ENCODE data around the gene MTREX.

Gene MTREX

DNA sequence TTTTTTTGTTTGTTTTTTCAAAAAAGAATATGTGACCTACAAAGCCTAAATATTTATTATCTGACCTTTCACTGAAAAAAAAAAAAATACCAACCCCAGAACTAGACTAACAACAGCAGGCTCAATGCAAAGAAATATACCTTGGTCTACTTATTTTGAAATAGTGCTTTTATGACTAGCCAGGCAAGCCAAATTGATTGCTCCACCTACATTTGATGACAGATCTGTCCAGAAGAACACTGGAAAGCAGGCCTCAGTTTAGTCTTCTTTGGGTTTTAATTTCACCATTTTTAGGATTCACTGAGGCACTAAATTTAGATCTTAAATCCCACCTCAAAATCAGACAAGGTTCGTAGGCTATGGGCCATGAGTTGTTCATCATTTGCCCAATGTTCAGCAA, 129.7 kb downstream of the MTREX start:
- DNase-seq = no peak

GRCh38 chr5:55437859-55438206, 130.0 kb downstream of the MTREX start:
- DNase-seq = no peak

DNA sequence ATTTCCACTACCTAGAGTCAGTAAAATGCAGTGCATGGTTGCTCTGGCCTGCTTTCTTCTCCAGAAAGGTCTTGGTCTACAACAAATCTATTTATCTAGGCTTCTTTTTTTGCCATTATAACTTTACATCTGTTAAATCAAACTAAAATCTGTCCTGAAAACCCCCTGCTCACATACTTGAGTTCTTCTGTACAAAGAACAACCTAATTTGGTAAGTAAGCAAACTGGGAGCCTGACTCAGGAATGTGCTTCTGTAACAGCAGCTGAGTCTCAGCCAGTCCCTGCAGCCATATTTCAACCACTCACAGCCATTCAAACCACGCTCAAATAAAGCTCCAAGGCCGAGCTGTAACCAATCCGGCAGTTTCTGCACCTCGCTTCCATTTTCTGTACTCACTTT, 131.2 kb downstream of the MTREX start:
- no peak for DNase-seq

- DNase-seq = no peak
Observed at GRCh38 chr5:55440188-55440646, 132.4 kb downstream of the MTREX start.

GRCh38 chr5:55441107-55441771, 133.4 kb downstream of the MTREX start:
- no peak for DNase-seq

DNA sequence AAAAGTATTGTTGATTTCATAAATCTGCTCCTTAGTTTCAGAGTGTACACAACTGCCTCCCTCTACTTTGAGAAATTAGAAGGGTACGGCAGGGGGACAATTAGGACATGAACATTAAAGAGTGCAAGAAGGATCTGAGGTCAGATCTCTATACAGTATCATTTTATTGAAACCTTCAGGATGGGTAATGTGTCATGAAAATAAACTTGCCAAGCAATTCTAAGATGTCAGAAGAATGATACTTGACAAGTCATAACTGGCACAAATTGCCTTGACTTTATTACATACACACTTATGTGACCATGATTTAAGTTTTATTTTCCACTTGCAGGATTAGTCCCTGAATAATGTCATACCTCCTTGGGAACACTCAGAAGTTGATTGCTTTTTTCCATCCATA, 134.2 kb downstream of the MTREX start:
- DNase-seq = no peak

- DNase-seq = no peak
Observed at GRCh38 chr5:55445791-55446190, 138.0 kb downstream of the MTREX start.

DNA sequence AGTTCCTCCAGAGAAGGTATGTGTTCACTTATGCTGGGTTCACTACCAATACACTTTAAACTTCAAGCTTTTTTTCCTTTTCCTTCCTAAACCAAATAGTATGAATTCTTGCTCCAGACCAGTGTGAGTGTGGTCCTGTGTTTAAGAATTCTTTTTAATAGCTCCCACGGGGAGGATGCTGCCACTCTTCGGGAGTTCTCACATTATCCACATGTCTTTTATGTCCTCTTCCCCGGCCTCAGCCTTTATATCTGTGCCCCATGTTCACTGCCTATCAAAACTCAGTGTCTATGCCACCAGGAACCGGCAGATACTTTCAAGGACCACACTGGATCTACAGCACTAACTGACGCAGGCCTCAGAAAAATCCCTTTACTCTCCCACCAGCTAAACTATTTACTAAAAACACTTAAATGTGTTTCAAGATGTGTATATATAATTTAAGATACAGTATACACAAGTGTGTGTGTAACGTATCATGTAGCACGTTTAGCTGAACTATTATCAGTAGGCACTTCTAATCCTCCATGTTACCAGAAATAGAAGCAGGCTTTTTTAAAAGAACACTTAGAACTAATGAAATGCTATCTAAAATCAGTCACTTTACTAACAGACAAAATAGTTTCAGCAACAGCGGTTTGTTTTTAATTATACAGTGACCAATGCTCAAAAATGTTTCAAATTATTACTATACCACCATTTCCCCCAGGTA, 139.0 kb downstream of the MTREX start:
- no peak for DNase-seq

GRCh38 chr5:55450050-55450765, 142.4 kb downstream of the MTREX start:
- no peak for DNase-seq

- no peak for DNase-seq
Observed at GRCh38 chr5:55451976-55452375, 144.2 kb downstream of the MTREX start.

- no peak for DNase-seq
Observed at GRCh38 chr5:55453211-55453610, 145.4 kb downstream of the MTREX start.

DNA sequence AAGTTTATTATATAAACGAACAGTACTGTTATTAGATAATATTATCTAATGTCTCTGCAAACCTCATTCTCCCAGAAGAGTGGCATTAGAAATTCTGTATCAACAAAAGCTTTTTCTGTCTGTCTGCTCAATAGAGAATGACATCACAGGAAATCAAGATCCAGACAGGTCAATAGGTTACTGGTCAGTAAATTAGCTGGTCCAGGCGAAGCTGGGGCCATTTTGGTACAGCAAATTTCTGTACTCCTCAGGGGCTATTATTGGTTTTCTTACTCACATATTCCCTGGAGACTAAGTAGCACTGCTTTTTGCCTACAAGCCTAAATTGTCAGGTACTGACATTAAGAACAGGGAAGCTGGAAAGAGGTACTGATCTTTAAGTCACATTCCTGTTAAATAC, 146.5 kb downstream of the MTREX start:
- no peak for DNase-seq

DNA sequence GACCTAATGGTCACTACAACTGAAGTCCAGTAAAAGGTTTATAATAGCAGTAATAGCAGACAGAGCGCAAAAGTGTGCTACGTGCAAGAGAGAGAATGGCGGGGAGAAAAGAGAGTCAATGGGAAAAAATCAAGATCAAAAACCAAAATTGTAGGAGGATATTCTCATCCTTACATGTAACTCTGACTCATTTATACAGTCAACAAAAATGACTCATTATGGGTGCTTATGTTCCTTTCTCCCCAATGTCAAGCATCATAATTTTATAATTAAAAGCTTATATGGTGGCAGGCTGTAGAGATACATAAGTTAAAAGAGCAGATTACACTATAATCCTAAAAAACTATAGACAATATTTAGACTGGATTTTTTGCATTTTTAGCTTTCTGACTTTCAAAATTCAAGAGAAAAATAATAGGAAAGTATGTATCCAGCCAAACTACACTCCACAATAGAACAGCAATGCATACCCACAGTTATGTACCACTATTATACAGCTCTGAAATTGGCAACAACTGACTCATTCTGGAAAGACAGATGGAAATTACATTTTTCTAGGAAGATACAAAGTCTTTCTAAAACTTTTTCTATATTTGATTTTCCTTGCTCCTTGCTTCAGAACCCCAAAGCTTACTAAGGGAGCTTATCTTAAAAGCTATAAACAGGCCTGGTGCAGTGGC, 148.6 kb downstream of the MTREX start:
- DNase-seq = no peak

- no peak for DNase-seq
Observed at GRCh38 chr5:55459572-55459971, 151.8 kb downstream of the MTREX start.

DNA sequence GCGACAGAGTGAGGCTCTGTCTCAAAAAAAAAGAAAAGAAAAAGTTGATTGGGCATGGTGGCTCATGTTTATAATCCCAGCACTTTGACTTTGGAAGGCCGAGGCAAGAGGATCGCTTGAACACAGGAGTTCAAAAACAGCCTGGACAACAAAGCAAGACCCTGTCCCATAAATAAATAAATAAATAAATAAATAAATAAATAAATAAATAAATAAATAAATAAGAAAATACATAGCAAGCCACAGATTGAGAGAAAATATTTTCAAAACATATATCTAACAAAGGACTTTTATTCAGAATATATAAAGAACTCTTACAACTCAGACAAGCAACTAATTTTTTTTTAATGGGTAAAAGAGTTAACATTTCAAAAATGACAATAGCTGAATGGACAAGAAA, 155.8 kb downstream of the MTREX start:
- no peak for DNase-seq

- DNase-seq = no peak
Observed at GRCh38 chr5:55467862-55468551, 160.2 kb downstream of the MTREX start.

- DNase-seq = no peak
Observed at GRCh38 chr5:55469839-55470238, 162.1 kb downstream of the MTREX start.

DNA sequence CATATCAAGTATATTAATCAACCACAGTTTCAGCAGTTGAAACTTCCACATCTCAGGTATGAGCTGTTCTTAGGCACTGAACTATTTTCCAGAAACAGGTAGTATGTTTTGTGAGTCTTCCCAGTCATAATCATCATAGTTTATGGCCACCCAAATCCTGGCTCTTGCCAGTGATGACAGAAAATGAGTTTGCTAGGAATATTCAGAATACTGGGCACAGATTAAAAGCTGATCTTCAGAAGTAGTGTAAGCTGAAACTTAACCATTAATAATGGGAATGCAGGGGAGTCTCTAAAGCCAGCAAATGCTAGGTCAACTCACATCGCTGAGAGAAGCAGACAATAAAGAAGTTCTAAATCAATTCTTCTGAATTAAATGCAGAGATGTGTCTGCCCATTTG, 162.5 kb downstream of the MTREX start:
- DNase-seq = no peak

DNA sequence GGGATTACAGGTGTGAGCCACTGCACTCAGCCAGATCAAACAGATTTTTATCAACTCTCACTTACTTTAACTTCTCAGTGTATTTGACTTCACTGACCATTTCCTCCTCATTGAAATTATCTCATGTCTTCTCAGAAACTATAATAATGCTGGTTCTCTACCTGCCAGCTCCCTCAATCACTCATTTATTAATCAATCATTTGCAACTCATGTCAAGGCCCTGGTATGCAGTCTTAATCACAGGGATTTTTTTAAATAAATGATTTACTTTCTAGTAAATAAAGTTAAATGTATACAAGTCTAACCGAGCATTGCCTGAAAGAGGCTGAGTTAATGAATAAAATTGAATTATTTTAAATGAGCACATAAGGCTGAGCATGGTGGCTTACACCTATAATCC, 163.7 kb downstream of the MTREX start:
- no peak for DNase-seq

DNA sequence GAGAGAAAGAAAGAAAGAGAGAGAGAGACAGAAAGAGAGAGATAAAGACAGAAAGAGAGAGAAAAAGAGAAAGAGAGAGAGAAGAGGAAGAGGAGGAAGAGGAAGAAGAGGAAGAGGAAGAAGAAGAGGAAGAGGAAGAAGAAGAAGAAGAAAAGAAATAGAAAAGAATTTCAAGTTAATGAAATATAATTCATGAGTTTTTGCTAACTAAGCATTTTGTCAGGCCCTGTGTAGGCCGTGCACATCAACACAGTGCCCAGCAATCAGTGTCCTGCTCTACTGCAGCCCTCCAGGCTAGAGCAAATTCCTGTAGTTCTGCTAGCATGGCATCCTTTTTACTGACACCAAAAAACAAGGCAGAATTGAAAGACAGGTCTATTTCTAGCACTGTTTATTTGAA, 164.9 kb downstream of the MTREX start:
- no peak for DNase-seq
